ENCODE data around the gene MACF1.

Gene MACF1

DNA sequence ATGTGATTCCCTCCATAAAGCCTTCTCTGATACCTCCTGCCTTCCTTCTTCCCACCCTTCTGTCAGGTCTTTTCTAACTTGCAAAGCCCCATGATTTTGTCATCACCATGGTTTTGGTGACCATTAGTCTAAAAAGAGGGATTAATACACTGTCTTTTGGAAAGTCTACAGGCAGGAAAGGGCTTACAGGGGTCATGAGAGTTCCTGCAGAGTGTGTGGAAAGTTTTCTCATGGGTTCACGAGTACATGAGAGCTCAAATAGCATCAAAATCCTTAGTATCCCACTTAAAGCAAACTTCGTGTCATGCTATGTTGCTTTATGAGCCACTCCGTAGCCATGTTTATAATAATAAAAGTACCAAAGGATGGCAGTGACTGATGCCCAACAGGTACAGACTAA is 200.4 kb downstream of the MACF1 start:
- DNase-seq (ENCODE audit: insufficient read length, low spot score) (no peak), FAIRE-seq (no peak)
- TF ChIP-seq PAX5 (IDR thresholded peaks at IDR 0.05; ENCODE audit: insufficient read depth, low read length, severe bottlenecking) (no peak), POLR2AphosphoS5 (IDR thresholded peaks at IDR 0.05; ENCODE audit: low read depth, low read length) (no peak), TAF1 (IDR thresholded peaks at IDR 0.05; ENCODE audit: low read depth, low read length) (no peak), POLR2A (IDR thresholded peaks at IDR 0.05; ENCODE audit: low read depth, low read length) (no peak), SPI1 (IDR thresholded peaks at IDR 0.05; ENCODE audit: low read depth, low read length) (no peak), POU2F2 (IDR thresholded peaks at IDR 0.05; ENCODE audit: low read depth, low read length) (no peak)

DNA sequence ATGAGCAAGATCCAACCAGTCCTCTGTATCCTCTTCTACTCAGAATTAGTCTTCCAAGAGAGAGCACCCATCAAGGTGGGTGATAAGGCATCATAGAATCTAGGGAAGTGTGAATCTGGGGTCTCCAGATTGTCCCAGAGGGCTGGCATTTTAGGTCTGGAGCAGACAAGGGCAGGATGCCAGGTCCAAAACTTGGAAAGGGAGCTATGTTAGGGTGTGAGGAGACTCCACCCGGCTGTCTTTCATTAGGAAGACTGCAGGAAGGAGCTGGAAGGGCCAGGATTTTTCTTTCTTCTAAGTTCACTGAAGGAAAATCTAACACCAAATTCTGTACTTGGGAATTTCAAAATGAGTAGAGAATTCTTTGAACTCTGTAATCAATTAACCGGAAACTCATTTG is 200.9 kb downstream of the MACF1 start:
- FAIRE-seq (no peak), DNase-seq (ENCODE audit: insufficient read length, low spot score) (no peak)
- TF ChIP-seq SPI1 (IDR thresholded peaks at IDR 0.05; ENCODE audit: low read depth, low read length) (no peak), POLR2A (IDR thresholded peaks at IDR 0.05; ENCODE audit: low read depth, low read length) (no peak), PAX5 (IDR thresholded peaks at IDR 0.05; ENCODE audit: insufficient read depth, low read length, severe bottlenecking) (no peak), POLR2AphosphoS5 (IDR thresholded peaks at IDR 0.05; ENCODE audit: low read depth, low read length) (no peak), TAF1 (IDR thresholded peaks at IDR 0.05; ENCODE audit: low read depth, low read length) (no peak), POU2F2 (IDR thresholded peaks at IDR 0.05; ENCODE audit: low read depth, low read length) (no peak)

DNA sequence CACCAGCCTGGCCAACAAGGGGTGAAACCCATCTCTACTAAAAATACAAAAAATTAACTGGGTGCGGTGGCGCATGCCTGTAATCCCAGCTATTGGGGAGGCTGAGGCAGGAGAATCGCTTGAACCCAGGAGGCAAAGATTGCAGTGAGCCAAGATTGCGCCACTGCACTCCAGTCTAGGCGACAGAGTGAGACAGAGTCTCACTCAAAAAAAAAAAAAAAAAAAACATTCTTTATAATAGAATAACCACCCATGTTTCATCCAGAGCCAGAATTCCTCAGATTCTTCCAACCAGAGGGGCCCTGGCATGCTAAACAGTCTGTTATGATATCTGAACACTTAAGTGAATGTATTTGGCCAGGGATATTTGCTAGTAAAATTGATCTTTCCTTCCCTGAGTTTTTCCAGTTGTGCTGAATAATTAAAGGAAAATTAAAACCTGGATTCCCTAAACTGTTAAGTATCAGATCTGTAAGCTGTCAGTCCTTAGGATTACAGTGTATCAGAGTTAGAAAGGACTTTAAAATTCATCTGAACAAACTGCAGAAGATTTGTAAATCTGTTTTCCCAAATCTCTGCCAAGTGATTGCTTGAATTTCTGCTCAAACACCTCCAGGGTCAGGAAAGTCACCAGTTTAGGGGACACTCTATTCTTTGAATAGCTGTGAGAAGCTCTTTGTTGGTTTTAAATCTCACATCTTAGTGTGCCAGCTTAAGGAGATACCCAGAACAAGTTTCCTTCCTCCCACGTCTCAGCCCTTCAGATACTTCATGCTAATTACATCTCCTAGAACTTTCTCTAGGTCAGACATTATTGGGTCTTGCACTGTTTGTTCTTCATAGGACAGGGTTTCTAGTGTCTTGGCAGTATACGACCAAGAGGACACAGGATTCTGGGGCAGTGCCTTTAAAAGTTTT is 202.3 kb downstream of the MACF1 start:
- FAIRE-seq (no peak), DNase-seq (ENCODE audit: insufficient read length, low spot score) (no peak)

DNA sequence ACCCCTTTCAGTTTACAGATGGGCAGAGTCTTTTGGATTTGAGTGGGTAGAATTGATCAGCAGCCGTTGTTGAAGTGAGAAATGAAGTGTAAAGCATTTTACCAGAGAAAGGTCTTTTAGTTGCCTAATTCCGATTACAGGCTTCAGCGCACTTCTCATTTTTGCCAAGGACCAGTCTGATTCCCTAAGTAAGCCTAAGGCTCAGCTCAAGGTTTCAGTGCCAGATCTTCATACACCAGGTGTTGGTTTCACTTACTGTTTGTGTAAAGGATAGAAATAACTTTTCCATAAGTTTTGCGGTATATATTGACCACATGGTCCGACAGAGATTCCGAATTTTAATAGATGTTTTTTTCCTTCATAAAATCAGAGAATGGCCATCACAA is 203.0 kb downstream of the MACF1 start:
- FAIRE-seq: no peak
- TF ChIP-seq PAX5 (IDR thresholded peaks at IDR 0.05; ENCODE audit: insufficient read depth, low read length, severe bottlenecking) (no peak), POLR2A (IDR thresholded peaks at IDR 0.05; ENCODE audit: low read depth, low read length) (no peak), POLR2AphosphoS5 (IDR thresholded peaks at IDR 0.05; ENCODE audit: low read depth, low read length) (no peak), SPI1 (IDR thresholded peaks at IDR 0.05; ENCODE audit: low read depth, low read length) (no peak), POU2F2 (IDR thresholded peaks at IDR 0.05; ENCODE audit: low read depth, low read length) (no peak), TAF1 (IDR thresholded peaks at IDR 0.05; ENCODE audit: low read depth, low read length) (no peak)
- no peak for DNase-seq (ENCODE audit: insufficient read length, low spot score)

More for the DNA sequence above, 202.3 kb downstream of the MACF1 start:
- no peak for TF ChIP-seq TAF1 (IDR thresholded peaks at IDR 0.05; ENCODE audit: low read depth, low read length)
- TF ChIP-seq POU2F2 (IDR thresholded peaks at IDR 0.05; ENCODE audit: low read depth, low read length): no peak
- TF ChIP-seq PAX5 (IDR thresholded peaks at IDR 0.05; ENCODE audit: insufficient read depth, low read length, severe bottlenecking): no peak
- no peak for TF ChIP-seq SPI1 (IDR thresholded peaks at IDR 0.05; ENCODE audit: low read depth, low read length)
- TF ChIP-seq POLR2A (IDR thresholded peaks at IDR 0.05; ENCODE audit: low read depth, low read length): no peak
- TF ChIP-seq POLR2AphosphoS5 (IDR thresholded peaks at IDR 0.05; ENCODE audit: low read depth, low read length): no peak

DNA sequence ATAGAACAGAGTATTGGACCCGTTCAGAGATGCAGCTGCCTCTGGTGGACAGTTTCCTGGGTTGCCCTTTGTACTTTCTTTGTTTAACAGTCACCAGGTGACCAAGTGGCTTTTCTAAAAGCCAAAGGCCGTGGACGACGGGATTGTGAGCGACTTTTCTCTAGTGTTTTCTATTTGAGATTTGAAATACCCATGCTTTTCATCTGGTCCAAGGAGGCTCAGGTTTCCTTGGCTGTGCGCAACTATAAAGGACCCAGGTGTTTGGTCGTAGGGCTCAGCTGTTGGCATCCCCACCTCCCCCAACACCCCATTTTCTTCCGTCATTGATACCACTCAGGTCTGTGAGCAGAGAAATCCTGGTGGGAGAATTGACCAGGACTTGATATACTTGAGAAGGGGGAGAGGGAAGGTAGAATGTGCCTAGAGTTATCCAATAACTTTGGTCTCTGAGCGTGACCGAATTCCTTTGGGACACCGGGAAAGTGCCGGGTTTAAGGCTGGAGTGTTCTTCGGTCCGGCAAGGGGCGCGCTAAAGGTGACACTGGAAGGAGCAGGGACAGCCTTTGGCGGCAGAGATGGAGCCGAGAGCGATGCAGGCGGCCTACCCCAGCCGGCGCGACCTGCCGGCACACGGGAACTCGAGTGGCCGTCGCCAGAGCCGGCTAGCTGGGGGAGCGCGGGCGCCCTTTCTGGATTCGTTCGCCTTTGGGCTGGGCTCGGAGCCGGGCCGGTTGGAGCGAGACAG is 203.6 kb downstream of the MACF1 start:
- TF ChIP-seq TAF1 (IDR thresholded peaks at IDR 0.05; ENCODE audit: low read depth, low read length) (no peak), PAX5 (IDR thresholded peaks at IDR 0.05; ENCODE audit: insufficient read depth, low read length, severe bottlenecking) (no peak)
- DNase-seq (ENCODE audit: insufficient read length, low spot score) (no peak), FAIRE-seq (no peak)

DNA sequence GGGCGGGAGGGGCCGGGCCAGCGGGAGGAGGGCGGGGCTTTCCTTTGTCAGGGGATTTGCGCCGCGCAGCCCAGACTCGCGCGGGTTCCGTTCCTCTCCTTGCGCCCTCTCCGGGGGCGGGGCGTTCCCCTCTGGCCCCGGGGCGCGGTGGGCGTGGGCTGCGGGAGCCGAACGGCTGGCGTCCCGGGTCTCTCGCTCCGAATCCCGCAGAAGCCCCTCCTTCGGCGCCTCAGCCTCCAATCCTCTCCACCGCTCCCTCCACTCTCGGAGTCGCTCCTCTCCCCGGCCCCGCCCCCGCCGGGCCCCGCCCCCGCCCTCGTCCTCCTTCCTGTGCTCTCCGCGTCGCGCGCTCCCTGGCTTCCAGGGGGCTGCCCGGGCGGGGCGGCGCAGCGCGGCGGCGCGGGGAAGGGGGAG is 204.2 kb downstream of the MACF1 start:
- peak; percentile 91 for DNase-seq (ENCODE audit: insufficient read length, low spot score)
- peak; percentile 83 for FAIRE-seq
- no peak for TF ChIP-seq PAX5 (IDR thresholded peaks at IDR 0.05; ENCODE audit: insufficient read depth, low read length, severe bottlenecking)
- no peak for TF ChIP-seq POLR2A (IDR thresholded peaks at IDR 0.05; ENCODE audit: low read depth, low read length)
- TF ChIP-seq POLR2AphosphoS5 (IDR thresholded peaks at IDR 0.05; ENCODE audit: low read depth, low read length): no peak
- no peak for TF ChIP-seq POU2F2 (IDR thresholded peaks at IDR 0.05; ENCODE audit: low read depth, low read length)
- no peak for TF ChIP-seq SPI1 (IDR thresholded peaks at IDR 0.05; ENCODE audit: low read depth, low read length)
- TF ChIP-seq TAF1 (IDR thresholded peaks at IDR 0.05; ENCODE audit: low read depth, low read length): no peak

DNA sequence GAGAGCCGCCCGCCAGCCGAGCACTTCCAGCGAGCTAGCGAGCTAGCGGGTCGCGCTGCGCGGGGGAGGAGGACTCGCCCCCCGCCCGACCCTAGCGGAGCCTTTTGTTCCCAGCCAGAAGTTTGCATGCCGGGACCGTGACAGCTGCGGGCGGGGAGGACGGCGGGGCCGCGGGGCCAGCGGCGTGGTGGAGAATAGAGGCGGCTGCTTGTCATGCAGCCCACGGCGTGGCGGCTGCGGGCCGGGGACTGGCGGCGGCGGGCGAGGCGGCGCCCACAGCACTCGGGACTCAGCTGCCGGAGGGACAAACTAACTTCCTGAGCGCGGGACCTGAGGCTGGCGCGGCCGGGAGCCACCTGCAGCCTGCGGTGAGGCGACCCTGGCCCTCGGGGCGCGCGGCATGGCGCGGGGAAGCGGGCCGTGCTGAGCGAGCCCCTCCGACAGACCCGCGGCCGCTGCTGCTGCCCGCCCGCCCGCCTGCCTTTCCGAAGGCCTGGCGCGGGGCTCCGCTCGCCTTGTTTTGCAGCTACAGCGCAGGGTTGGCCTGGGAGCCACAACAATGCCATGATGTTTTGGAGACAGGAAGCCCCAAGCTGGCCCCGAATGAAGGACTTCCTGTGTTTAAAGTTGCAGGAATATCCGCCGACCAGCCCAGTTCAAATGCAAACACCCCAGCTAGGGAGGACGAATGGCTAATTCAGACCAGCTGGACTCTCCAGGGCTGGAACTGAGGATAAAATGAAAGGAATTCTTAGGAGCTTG is 204.7 kb downstream of the MACF1 start:
- no peak for DNase-seq (ENCODE audit: insufficient read length, low spot score)
- peak; percentile 57 for FAIRE-seq
- TF ChIP-seq PAX5 (IDR thresholded peaks at IDR 0.05; ENCODE audit: insufficient read depth, low read length, severe bottlenecking) (no peak), POU2F2 (IDR thresholded peaks at IDR 0.05; ENCODE audit: low read depth, low read length) (no peak), POLR2A (IDR thresholded peaks at IDR 0.05; ENCODE audit: low read depth, low read length) (no peak), TAF1 (IDR thresholded peaks at IDR 0.05; ENCODE audit: low read depth, low read length) (no peak), POLR2AphosphoS5 (IDR thresholded peaks at IDR 0.05; ENCODE audit: low read depth, low read length) (no peak)

DNA sequence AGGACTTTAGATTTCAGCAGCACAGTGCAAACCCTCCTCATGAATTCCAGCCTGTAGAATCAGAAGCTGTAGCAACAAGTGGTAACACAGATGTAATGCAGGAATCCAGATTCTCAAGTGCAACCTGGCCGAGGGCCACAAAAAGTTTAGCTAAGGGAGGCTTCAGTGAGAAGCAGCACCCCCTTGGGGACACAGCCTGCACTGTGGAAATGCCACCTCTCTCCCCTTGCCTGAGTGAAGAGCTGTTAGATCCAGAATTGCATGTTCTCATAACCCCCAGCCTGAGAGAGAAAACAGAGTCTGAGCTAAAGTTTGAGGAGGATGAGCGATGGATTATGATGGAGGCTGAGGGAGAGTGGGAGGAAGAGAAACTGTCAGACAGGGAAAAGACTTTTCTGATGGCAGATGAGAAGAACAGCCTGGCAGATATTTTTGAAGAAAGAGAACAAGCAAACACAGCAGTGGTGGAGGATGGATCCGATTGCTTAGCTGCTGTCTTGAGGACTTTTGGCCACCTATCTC is 206.5 kb downstream of the MACF1 start:
- peak; percentile 56 for DNase-seq (ENCODE audit: insufficient read length, low spot score)
- TF ChIP-seq POLR2AphosphoS5 (IDR thresholded peaks at IDR 0.05; ENCODE audit: low read depth, low read length): no peak
- TF ChIP-seq PAX5 (IDR thresholded peaks at IDR 0.05; ENCODE audit: insufficient read depth, low read length, severe bottlenecking): no peak
- no peak for TF ChIP-seq TAF1 (IDR thresholded peaks at IDR 0.05; ENCODE audit: low read depth, low read length)
- TF ChIP-seq SPI1 (IDR thresholded peaks at IDR 0.05; ENCODE audit: low read depth, low read length): no peak
- no peak for TF ChIP-seq POU2F2 (IDR thresholded peaks at IDR 0.05; ENCODE audit: low read depth, low read length)
- no peak for TF ChIP-seq POLR2A (IDR thresholded peaks at IDR 0.05; ENCODE audit: low read depth, low read length)
- FAIRE-seq: peak; percentile 85

Data from GM12891 (cell line).